Erythroblast (primary cell): ENCODE measurements around the gene BCL2.

Experiments used
- GATA1 ChIP-seq: IDR thresholded peaks from 2 replicates; pipeline ENCODE4 v1.6.1; 2011; ENCODE audit warnings: low read depth, mild to moderate bottlenecking, control low read depth, low read length, moderate library complexity
- POLR2A ChIP-seq: IDR thresholded peaks from 2 replicates; pipeline ENCODE4 v1.6.1; 2011; ENCODE audit warnings: mild to moderate bottlenecking, low read length

DNA sequence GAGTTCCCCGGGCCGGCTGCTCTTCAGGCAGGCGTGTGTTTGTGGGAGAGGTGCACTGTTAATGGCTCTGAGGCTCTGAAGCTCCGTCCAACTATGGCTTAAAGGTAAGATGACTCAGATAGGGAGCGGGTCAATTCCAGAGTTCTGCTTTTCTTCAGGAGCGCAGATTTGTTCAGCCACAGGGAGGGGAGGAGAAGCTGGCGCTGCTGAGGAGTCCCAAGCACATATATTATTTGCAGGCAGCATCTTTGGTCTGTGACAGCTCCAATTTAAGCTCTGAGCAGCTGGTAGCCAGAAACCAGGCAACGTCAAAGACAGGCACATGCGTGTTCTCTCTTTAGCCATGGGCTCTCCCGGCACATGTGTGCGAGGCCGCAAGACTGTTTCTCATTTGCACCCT is 229.2 kb downstream of the BCL2 start:
- TF ChIP-seq POLR2A (no peak), GATA1 (no peak)
